Measurements from ENCODE around the gene LCK.
A peak's percentile ranks its signal among the peaks of the same experiment; 100 is the strongest.
"Not testable (repeated sequence)": the region's sequence is repeated elsewhere in the genome, so short reads cannot be mapped to it uniquely, and the experiment has no call there.

LCK gene

GRCh38 chr1:32274646-32275340 lies 23.7 kb downstream of the LCK start:
- no peak for DNase-seq (ENCODE audit: low spot score)

- DNase-seq (ENCODE audit: low spot score) = no peak
Observed at GRCh38 chr1:32275424-32275823, 24.4 kb downstream of the LCK start.

GRCh38 chr1:32276032-32276782 lies 25.1 kb downstream of the LCK start:
- no peak for DNase-seq (ENCODE audit: low spot score)

- DNase-seq (ENCODE audit: low spot score) = not testable (repeated sequence)
Observed at GRCh38 chr1:32284777-32285176, 33.7 kb downstream of the LCK start.

- DNase-seq (ENCODE audit: low spot score) = no peak
Observed at GRCh38 chr1:32285658-32286057, 34.6 kb downstream of the LCK start.

- DNase-seq (ENCODE audit: low spot score) = no peak
Observed at GRCh38 chr1:32286763-32287162, 35.7 kb downstream of the LCK start.

GRCh38 chr1:32289256-32289655 lies 38.2 kb downstream of the LCK start:
- DNase-seq (ENCODE audit: low spot score) = no peak

- DNase-seq (ENCODE audit: low spot score) = no peak
Observed at GRCh38 chr1:32291145-32291707, 40.2 kb downstream of the LCK start.

GRCh38 chr1:32291708-32292538 lies 40.9 kb downstream of the LCK start, which contains the start of gene HDAC1:
Gene HDAC1, plus strand, starts transcription at chr1:32292083. Its CDS starts 87 bp downstream, at chr1:32292170.
- peak; percentile 86 for DNase-seq (ENCODE audit: low spot score)

- not testable (repeated sequence) for DNase-seq (ENCODE audit: low spot score)
Observed at GRCh38 chr1:32298211-32298610, 47.1 kb downstream of the LCK start.

GRCh38 chr1:32299327-32299726 lies 48.3 kb downstream of the LCK start:
- no peak for DNase-seq (ENCODE audit: low spot score)

- DNase-seq (ENCODE audit: low spot score) = no peak
Observed at GRCh38 chr1:32303358-32303757, 52.3 kb downstream of the LCK start.

- DNase-seq (ENCODE audit: low spot score) = no peak
Observed at GRCh38 chr1:32303997-32304622, 53.0 kb downstream of the LCK start.

GRCh38 chr1:32305310-32305709 lies 54.2 kb downstream of the LCK start:
- no peak for DNase-seq (ENCODE audit: low spot score)

- no peak for DNase-seq (ENCODE audit: low spot score)
Observed at GRCh38 chr1:32307324-32307723, 56.3 kb downstream of the LCK start.

- DNase-seq (ENCODE audit: low spot score) = no peak
Observed at GRCh38 chr1:32309960-32310359, 58.9 kb downstream of the LCK start.

- DNase-seq (ENCODE audit: low spot score) = no peak
Observed at GRCh38 chr1:32311709-32312393, 60.8 kb downstream of the LCK start.

- DNase-seq (ENCODE audit: low spot score) = no peak
Observed at GRCh38 chr1:32316903-32317277, 65.8 kb downstream of the LCK start.

GRCh38 chr1:32318127-32318869 lies 67.2 kb downstream of the LCK start:
- DNase-seq (ENCODE audit: low spot score) = no peak

GRCh38 chr1:32321712-32322291 lies 70.7 kb downstream of the LCK start:
- DNase-seq (ENCODE audit: low spot score) = no peak

All from putamen (tissue), 1 donor.